Activated CD4-positive, alpha-beta T cell treated with anti-CD3 and anti-CD28 coated beads, Interleukin-2, amount 50 U/mL, for 16 hours (primary cell): ENCODE results near the gene ARFGAP1.
"Not testable (repeated sequence)": the region's sequence is repeated elsewhere in the genome, so short reads cannot be mapped to it uniquely, and the experiment has no call there.

Experiments used
- DNase-seq: peaks from one replicate; pipeline ENCODE4 v3.0.0-alpha.2; 2020

ARFGAP1 gene

GRCh38 chr20:63322146-63322932 lies 49.7 kb downstream of the ARFGAP1 start:
- DNase-seq: no peak

DNA sequence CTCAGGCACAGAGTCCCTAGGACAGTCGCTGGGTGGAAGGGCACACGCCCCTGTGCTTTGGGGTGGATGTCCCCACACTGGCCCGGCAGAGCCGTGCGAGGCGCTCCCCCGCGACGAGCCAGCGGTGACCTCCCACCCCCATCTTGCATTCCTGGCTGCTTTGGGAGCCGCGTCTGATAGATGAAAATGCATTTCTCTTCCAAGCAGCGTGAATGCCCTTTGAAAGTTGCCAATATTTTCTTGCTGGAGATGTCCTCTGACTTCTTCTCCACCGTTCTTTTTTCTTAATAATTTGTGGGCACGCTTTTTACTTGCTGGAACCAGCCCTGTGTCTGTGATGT lies 50.3 kb downstream of the ARFGAP1 start:
- DNase-seq: no peak

DNA sequence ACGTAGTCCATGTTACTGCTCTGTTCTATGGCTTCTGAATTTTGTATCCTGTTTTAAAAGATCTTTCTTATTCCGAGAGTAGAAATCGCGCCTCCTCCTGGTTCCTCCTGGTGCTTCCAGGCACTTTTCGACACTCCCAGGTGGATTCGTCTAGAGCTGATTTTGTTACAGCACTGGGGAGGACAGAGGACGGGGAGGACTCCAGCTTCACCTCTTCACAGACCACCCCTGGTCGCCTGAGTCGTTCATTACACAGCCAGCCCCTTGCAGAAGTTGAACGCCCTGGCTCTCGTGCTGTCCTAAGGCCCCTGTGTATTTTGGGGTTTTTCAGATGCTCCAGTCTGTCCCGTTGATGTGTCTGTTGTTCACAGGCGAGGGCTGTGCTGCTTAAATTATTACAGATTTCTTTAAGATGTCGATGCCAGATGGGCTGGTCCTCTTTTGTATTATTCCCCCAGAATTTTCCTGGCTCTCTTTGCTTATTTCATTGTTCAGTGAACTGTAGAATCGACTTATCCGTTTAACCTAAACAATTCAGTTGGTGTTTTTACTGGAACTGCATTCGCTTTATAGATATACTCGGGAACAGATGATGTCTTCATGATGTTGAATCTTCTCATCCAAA lies 50.9 kb downstream of the ARFGAP1 start:
- DNase-seq: no peak

DNA sequence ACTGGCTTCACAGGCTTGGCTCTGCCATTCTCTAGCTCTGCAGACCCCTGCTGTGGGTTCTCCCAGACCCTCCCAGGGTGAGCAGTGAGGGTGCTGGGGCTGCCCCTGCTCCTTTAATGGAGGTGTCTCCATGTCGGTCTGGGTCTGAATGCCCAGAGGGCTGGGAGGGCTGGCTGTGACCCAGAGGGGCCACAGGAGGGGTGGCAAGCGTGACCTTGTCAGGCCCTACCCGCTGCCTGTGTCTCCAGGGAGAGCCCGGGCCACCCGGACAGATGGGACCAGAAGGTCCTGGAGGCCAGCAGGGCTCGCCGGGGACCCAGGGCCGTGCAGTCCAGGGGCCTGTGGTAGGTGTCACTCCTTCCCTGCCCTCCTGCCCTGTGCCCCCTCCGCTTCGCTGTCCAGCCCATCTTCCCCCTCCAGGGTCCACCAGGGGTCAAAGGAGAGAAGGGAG lies 52.4 kb downstream of the ARFGAP1 start:
- no peak for DNase-seq

- no peak for DNase-seq
Measured at GRCh38 chr20:63325554-63326313, 53.1 kb downstream of the ARFGAP1 start.

- DNase-seq: peak; percentile 22
Measured at GRCh38 chr20:63326314-63327230, 54.0 kb downstream of the ARFGAP1 start.

DNA sequence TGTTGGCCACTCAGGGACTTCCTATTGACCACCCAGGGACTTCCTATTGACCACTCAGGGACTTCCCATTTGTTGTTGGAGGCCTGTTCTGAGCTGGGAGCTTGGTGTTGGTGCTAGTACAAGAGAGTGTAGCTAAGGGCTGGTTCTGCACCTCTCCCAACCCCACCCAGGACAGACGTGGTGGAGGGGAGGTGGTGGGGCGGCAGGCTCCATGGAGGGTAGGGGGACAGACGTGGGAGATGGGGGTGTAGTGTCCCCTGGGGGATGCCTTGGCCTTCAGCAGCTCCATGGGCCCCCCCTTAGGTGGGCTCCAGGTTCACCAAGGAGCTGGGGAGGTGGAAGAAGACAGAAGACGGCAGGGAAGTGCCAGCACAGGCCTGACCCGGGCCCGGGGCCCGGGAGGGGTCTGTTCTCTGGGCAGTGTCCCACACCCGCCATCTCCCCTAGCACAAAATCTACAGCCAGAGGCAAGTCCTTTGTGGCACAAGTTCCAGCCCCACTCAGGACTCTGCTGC lies 54.7 kb downstream of the ARFGAP1 start:
- DNase-seq: no peak

DNA sequence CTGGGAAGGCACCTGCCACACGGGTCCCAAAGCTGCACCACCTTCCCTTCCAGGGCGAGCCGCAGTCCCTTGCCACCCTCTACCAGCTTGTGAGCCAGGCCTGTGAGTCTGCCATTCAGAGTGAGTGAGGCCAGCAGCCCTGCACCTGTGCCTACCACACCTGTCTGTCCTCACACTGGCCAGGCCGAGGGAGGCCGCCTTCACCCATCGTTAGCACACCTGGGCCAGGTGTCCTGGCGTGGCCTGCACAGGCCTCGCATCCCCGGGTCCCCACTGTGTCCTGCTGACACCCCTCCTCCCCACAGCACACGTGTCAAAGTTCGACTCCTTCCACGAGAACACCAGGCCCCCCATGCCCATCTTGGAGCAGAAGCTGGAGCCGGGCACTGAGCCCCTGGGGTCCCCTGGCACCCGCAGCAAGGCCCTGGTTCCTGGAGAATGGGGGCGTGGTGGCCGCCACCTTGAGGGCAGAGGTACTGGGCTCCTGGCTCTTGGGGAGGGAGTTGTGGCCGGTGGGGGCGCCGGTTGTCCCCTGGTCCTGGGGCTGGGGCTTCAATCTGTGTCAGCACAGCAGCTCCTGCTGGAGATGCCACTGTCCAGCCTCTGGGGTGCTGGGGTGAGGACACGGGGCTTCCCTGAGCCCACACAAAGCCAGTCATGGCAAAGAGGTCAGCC lies 55.5 kb downstream of the ARFGAP1 start:
- DNase-seq: no peak

DNA sequence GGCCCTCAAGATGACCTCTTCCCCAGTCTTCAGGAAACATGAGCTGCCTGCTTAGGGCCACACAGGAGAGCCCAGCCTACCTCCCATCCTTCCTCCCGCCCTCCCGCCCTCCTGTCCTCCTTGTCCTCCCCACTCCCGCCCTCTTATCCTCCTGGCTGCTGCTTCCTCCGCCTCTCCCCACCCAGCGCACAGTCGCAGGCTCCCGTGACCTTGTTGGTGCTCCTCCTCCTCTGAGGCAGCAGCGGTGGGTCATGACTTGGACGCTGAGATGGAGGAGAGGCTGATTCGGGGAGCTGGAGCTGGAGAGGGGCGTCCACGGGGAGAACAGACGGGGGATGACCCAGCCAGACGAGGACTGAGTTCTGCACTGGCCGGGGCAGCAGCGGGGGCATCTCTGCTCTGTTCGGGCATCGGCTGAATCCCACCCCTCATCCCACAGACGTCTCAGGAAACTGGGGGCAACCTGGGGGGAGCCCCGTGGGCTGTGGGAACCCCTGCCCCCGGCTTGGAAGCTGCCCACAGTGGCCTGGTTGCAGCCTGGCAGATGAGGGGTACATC lies 56.2 kb downstream of the ARFGAP1 start:
- no peak for DNase-seq

DNA sequence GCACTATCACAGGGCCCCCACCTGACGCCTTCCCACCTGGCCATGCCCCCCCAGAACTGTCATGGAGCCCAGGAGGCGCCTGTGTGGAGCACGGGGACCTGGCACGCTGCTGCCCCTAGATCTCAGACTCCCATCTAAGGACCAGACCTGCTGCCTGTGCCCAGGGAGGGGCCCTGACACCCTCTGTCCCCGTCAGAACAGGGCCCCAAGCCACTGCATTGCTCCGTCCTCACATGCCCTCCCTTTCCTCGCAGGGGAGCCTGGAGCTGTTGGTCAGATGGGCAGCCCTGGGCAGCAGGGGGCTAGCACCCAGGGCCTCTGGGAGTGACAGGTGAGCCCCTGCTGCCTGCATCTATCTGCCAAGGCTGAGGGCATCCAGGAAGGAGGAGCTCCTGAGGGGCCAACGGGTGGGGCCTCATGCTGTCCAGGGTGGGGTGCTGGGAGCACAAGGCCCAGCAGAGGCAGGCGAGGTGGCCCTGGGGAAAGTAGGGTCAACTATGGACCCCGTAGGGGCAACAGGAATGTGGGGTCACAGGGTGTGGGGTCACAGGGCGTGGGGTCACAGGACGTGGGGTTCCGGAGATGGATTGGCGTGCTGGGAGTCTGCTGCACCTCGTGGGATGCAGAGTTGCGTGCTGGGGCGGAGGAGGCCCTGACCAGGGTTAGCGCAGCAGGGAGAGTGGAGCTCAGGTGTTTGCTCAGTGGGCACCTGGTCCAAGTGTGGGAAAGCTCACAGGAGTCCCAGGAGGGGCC lies 56.9 kb downstream of the ARFGAP1 start:
- no peak for DNase-seq

DNA sequence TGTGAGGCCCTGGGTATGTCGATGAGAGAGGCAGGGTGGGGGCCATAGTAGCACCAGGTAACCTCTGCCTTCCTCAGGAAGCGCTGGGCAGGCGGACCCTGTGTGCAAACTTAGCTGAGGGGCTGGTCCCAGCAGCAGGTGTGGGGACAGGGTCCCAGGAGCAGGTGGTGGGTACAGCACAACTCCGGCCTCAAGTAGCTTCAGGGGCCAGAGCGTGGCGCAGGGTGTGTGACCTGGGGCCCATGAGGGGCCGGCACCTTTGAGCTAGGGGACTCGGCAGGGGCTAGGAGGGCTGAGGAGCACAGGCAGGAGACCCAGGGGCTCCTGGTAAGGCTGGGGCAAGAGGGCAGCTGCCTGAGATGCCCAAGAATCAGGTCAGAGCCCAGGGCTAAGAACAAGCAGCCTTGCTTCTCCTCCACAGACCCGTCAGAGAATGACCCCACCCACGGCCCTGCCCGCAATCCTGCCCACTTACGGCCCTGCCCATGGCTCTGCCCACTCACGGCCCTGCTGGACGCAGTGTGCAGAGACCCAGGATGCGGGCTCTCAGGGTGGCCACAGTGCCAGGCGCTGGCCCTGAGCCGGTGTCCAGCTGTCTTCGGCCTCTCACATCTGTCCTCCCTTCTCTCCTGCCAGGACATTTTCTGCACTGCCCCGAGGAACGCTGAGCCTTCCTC lies 57.6 kb downstream of the ARFGAP1 start:
- no peak for DNase-seq

GRCh38 chr20:63330940-63331339 lies 58.3 kb downstream of the ARFGAP1 start:
- DNase-seq: no peak

DNA sequence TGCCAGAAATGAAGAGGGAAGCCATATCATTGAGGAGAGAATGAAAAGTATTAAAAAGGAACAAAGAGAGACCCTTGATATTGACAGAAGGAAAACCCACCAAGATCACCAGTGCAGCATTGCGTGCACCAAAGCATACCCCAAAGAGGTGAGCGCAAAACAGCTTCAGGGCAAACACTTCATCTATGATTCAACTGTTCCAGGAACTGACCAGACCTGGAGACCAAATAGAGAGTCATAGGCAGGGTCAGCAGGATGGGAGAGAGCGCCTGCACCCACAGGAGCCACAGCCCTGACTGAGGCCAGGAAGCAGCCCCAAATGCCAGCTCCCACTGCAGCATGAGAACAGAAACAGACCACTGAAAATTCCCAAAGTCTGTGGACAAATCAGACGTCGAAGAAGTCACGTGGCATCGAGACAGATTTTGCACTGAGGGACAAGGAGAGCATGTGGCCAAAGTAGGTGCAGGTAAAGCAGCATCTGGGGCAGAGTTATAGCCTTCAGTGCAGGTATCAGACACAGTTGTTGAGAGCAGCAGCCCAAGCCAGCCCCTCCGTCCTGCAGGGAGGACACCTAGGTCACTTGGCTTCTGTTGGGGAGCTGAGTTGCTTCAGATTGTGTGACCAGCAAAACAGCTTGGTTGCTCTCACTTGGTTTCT lies 59.3 kb downstream of the ARFGAP1 start:
- no peak for DNase-seq

GRCh38 chr20:63332488-63333240 lies 60.1 kb downstream of the ARFGAP1 start:
- no peak for DNase-seq

GRCh38 chr20:63333241-63333836 lies 60.7 kb downstream of the ARFGAP1 start:
- no peak for DNase-seq

- DNase-seq: no peak
Measured at GRCh38 chr20:63334356-63334755, 61.7 kb downstream of the ARFGAP1 start.

GRCh38 chr20:63335060-63335459 lies 62.4 kb downstream of the ARFGAP1 start:
- not testable (repeated sequence) for DNase-seq

DNA sequence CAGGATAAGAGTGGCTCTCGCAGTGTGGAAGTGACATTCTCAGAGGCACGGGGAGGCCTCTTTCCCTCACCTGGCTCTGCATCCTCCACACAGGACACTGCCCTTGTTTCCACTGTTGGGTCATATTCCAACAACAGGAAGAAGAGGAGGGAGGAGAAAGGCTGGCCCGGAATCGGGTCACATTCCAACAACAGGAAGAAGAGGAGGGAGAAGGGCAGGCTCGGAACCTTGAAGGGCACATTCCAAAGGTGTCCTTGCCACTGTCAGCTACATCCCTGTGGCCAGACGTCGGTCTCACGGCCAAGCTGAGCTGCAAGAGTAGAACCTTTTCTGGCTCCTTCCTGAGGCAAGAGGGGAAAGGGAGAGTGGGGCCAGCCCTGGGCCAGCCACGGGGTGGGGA lies 63.1 kb downstream of the ARFGAP1 start:
- no peak for DNase-seq
